ENCODE measurements around the gene CHAF1B.

CHAF1B gene

GRCh38 chr21:36463991-36464390 lies 78.8 kb downstream of the CHAF1B start:
- DNase-seq (ENCODE audit: low spot score): no peak

- no peak for DNase-seq (ENCODE audit: low spot score)
These were observed 79.4 kb downstream of the CHAF1B start for GRCh38 chr21:36464590-36464989.

GRCh38 chr21:36465478-36465877 lies 80.3 kb downstream of the CHAF1B start:
- DNase-seq (ENCODE audit: low spot score): no peak

GRCh38 chr21:36466061-36466511 lies 80.9 kb downstream of the CHAF1B start:
- DNase-seq (ENCODE audit: low spot score): no peak

Data from left forelimb (tissue), 1 donor.